NCI-H1930 (cell line): ENCODE data around the gene S1PR5.
"Not testable (repeated sequence)": the region's sequence is repeated elsewhere in the genome, so short reads cannot be mapped to it uniquely, and the experiment has no call there.

Source experiments
- DNase-seq, 2 experiments: peaks; one replicate each; lab custom pipeline; 2025; lab: John Stamatoyannopoulos, UW

S1PR5 gene

GRCh38 chr19:10544242-10544752, 27.1 kb upstream of the S1PR5 start:
- DNase-seq, result no peak

- DNase-seq, result peak; percentile 50 to 61
Measured at GRCh38 chr19:10543420-10544241, 26.4 kb upstream of the S1PR5 start, which contains the start of gene ATG4D. ATG4D (plus strand) TSS chr19:10543904; CDS start chr19:10544091, 187 bp downstream.

GRCh38 chr19:10543059-10543419, 25.8 kb upstream of the S1PR5 start:
- DNase-seq, result no peak

GRCh38 chr19:10539016-10539415, 21.8 kb upstream of the S1PR5 start:
- DNase-seq, result not testable (repeated sequence)

GRCh38 chr19:10538204-10538983, 21.1 kb upstream of the S1PR5 start:
- DNase-seq, result no peak

GRCh38 chr19:10537668-10538067, 20.4 kb upstream of the S1PR5 start:
- no peak for DNase-seq

- no peak for DNase-seq
Measured at GRCh38 chr19:10535613-10536012, 18.4 kb upstream of the S1PR5 start.

GRCh38 chr19:10533646-10534386, 16.6 kb upstream of the S1PR5 start:
- DNase-seq, result no peak

GRCh38 chr19:10532457-10532856, 15.2 kb upstream of the S1PR5 start:
- DNase-seq, result no peak

- DNase-seq, result not testable (repeated sequence)
Measured at GRCh38 chr19:10526887-10527286, 9.6 kb upstream of the S1PR5 start.

- DNase-seq, result no peak
Measured at GRCh38 chr19:10525636-10526035, 8.4 kb upstream of the S1PR5 start.

GRCh38 chr19:10523135-10523636, 5.9 kb upstream of the S1PR5 start:
- DNase-seq, result no peak

GRCh38 chr19:10521461-10522171, 4.4 kb upstream of the S1PR5 start:
- DNase-seq, result no peak

- DNase-seq, result no peak
Measured at GRCh38 chr19:10520652-10521318, 3.5 kb upstream of the S1PR5 start.

- no peak for DNase-seq
Measured at GRCh38 chr19:10519421-10519820, 2.2 kb upstream of the S1PR5 start.

- DNase-seq, result no peak
Measured at GRCh38 chr19:10518444-10519361, 1.5 kb upstream of the S1PR5 start.

GRCh38 chr19:10517760-10518443, 655 bp upstream of the S1PR5 start:
- no peak for DNase-seq

GRCh38 chr19:10516671-10517286, 468 bp downstream of the S1PR5 start:
- no peak for DNase-seq

- no peak for DNase-seq
Measured at GRCh38 chr19:10516064-10516385, 1.2 kb downstream of the S1PR5 start.
